Right forelimb (tissue), 1 donor: ENCODE results near the gene LMX1A.

Experiments
- DNase-seq: peaks from one replicate; pipeline ENCODE4 v3.0.0-alpha.2; 2018

LMX1A gene

GRCh38 chr1:165257969-165258459, 98.5 kb downstream of the LMX1A start:
- peak; percentile 60 for DNase-seq

GRCh38 chr1:165254896-165255625, 101.5 kb downstream of the LMX1A start:
- DNase-seq, result no peak

GRCh38 chr1:165254376-165254775, 102.1 kb downstream of the LMX1A start:
- no peak for DNase-seq

- DNase-seq, result no peak
Observed at GRCh38 chr1:165253818-165254254, 102.7 kb downstream of the LMX1A start.

- DNase-seq, result no peak
Observed at GRCh38 chr1:165248969-165249571, 107.4 kb downstream of the LMX1A start.

GRCh38 chr1:165241952-165242351, 114.6 kb downstream of the LMX1A start:
- no peak for DNase-seq

GRCh38 chr1:165241321-165241720, 115.2 kb downstream of the LMX1A start:
- DNase-seq, result no peak

GRCh38 chr1:165240492-165240891, 116.0 kb downstream of the LMX1A start:
- DNase-seq, result no peak

GRCh38 chr1:165239873-165240272, 116.6 kb downstream of the LMX1A start:
- no peak for DNase-seq

- DNase-seq, result peak; percentile 55
Observed at GRCh38 chr1:165235777-165236291, 120.7 kb downstream of the LMX1A start.

- no peak for DNase-seq
Observed at GRCh38 chr1:165235155-165235776, 121.2 kb downstream of the LMX1A start.

GRCh38 chr1:165234149-165234548, 122.4 kb downstream of the LMX1A start:
- DNase-seq, result no peak

- no peak for DNase-seq
Observed at GRCh38 chr1:165228676-165229075, 127.8 kb downstream of the LMX1A start.

GRCh38 chr1:165228111-165228655, 128.3 kb downstream of the LMX1A start:
- no peak for DNase-seq

- DNase-seq, result no peak
Observed at GRCh38 chr1:165226326-165226725, 130.2 kb downstream of the LMX1A start.

GRCh38 chr1:165225650-165226049, 130.9 kb downstream of the LMX1A start:
- DNase-seq, result no peak

GRCh38 chr1:165225062-165225461, 131.5 kb downstream of the LMX1A start:
- DNase-seq, result no peak

GRCh38 chr1:165224504-165224903, 132.0 kb downstream of the LMX1A start:
- DNase-seq, result no peak

- no peak for DNase-seq
Observed at GRCh38 chr1:165222580-165222979, 133.9 kb downstream of the LMX1A start.

- DNase-seq, result peak; percentile 49
Observed at GRCh38 chr1:165218731-165219130, 137.8 kb downstream of the LMX1A start.

- no peak for DNase-seq
Observed at GRCh38 chr1:165217958-165218357, 138.6 kb downstream of the LMX1A start.

- no peak for DNase-seq
Observed at GRCh38 chr1:165216254-165216653, 140.3 kb downstream of the LMX1A start.

- no peak for DNase-seq
Observed at GRCh38 chr1:165215676-165216075, 140.8 kb downstream of the LMX1A start.
